Stomach smooth muscle (tissue), 2 donors: ENCODE data around the gene PCDHGA4.
"Not testable (repeated sequence)": the region's sequence is repeated elsewhere in the genome, so short reads cannot be mapped to it uniquely, and the experiment has no call there.

Experiments used
- H3K27ac ChIP-seq: one replicate; pipeline ENCODE4 v1.7.0; 2013; ENCODE audit warnings: mild to moderate bottlenecking, low read length, inconsistent platforms
- H3K27me3 ChIP-seq, 2 donors: one replicate each; pipeline ENCODE4 v1.7.0; 2013; ENCODE audit warnings: low read length in 2 of 2; ENCODE audit not compliant: insufficient read depth in 2 of 2, control insufficient read depth in 1 of 2
- H3K36me3 ChIP-seq, 2 donors: one replicate each; pipeline ENCODE4 v1.7.0; 2013; ENCODE audit warnings: low read length in 2 of 2; ENCODE audit not compliant: control insufficient read depth in 2 of 2, insufficient read depth in 2 of 2
- H3K4me1 ChIP-seq: one replicate; pipeline ENCODE4 v1.7.0; 2013; ENCODE audit warnings: low read length; ENCODE audit not compliant: control insufficient read depth, insufficient read depth
- H3K4me3 ChIP-seq, 2 donors: one replicate each; pipeline ENCODE4 v1.7.0; 2013; ENCODE audit warnings: low read length in 2 of 2
- H3K9ac ChIP-seq, 2 donors: one replicate each; pipeline ENCODE4 v1.7.0; 2013; ENCODE audit warnings: low read length in 2 of 2, mild to moderate bottlenecking in 1 of 2
- H3K9me3 ChIP-seq, 2 donors: one replicate each; pipeline ENCODE4 v1.7.0; 2013; ENCODE audit warnings: low read length in 2 of 2; ENCODE audit not compliant: control insufficient read depth in 2 of 2
- donor health status: healthy.
- donor health status: Pancreatic carcinoma.

PCDHGA4 gene

GRCh38 chr5:141384471-141385267 is 29.8 kb downstream of the PCDHGA4 start:
- peak overlapping the region in 1 of 2 donors; percentile 58 for H3K4me3 ChIP-seq
- peaks cover 44 to 73% of the 10 kb centered on the region in 2 donors for H3K9me3 ChIP-seq
- no peaks in the 10 kb centered on the region for H3K4me1 ChIP-seq
- peaks cover 0 to 3% of the 10 kb centered on the region in 2 donors for H3K36me3 ChIP-seq
- no peak overlapping the region for H3K27ac ChIP-seq
- H3K27me3 ChIP-seq: no peaks in the 10 kb centered on the region
- no peak overlapping the region for H3K9ac ChIP-seq

GRCh38 chr5:141387557-141388311 is 32.9 kb downstream of the PCDHGA4 start, which contains the start of gene PCDHGB4:
Gene PCDHGB4 (plus strand): TSS chr5:141387698. CDS start chr5:141387885, 187 bp downstream.
- H3K36me3 ChIP-seq, H3K27ac ChIP-seq, H3K27me3 ChIP-seq, H3K9ac ChIP-seq, H3K4me1 ChIP-seq: not testable (repeated sequence)
- Histone ChIP-seq H3K9me3 (peaks cover 52 to 77% of the 10 kb centered on the region in 2 donors), H3K4me3 (peak within 1 kb of the TSS; percentile 29 to 38)

GRCh38 chr5:141388661-141389060 is 33.8 kb downstream of the PCDHGA4 start:
- peaks cover 52 to 77% of the 10 kb centered on the region in 2 donors for H3K9me3 ChIP-seq
- no peaks in the 10 kb centered on the region for H3K4me1 ChIP-seq
- H3K9ac ChIP-seq: no peak overlapping the region
- peaks cover 0 to 3% of the 10 kb centered on the region in 2 donors for H3K36me3 ChIP-seq
- peaks cover 0 to 3% of the 10 kb centered on the region in 2 donors for H3K27me3 ChIP-seq
- peak overlapping the region in 1 of 2 donors; percentile 38 for H3K4me3 ChIP-seq
- no peak overlapping the region for H3K27ac ChIP-seq

GRCh38 chr5:141389153-141390042 is 34.6 kb downstream of the PCDHGA4 start:
- H3K27me3 ChIP-seq: peaks cover 0 to 3% of the 10 kb centered on the region in 2 donors
- peaks cover 49 to 75% of the 10 kb centered on the region in 2 donors for H3K9me3 ChIP-seq
- no peak overlapping the region for H3K27ac ChIP-seq
- H3K9ac ChIP-seq: no peak overlapping the region
- no peaks in the 10 kb centered on the region for H3K4me1 ChIP-seq
- peaks cover 0 to 3% of the 10 kb centered on the region in 2 donors for H3K36me3 ChIP-seq
- H3K4me3 ChIP-seq: peak overlapping the region; percentile 29 to 38

GRCh38 chr5:141392429-141393198 is 37.8 kb downstream of the PCDHGA4 start, which contains the start of gene PCDHGA8:
Gene PCDHGA8 (plus strand): TSS chr5:141392633. CDS start chr5:141392814, 181 bp downstream.
- peaks cover 37 to 75% of the 10 kb centered on the region in 2 donors for H3K9me3 ChIP-seq
- H3K36me3 ChIP-seq: peaks cover 2 to 3% of the 10 kb centered on the region in 2 donors
- H3K4me1 ChIP-seq: no peaks in the 10 kb centered on the region
- H3K27ac ChIP-seq: no peak within 1 kb of the TSS
- H3K9ac ChIP-seq: no peak within 1 kb of the TSS
- H3K27me3 ChIP-seq: peaks cover 0 to 3% of the 10 kb centered on the region in 2 donors
- peak within 1 kb of the TSS; percentile 15 to 37 for H3K4me3 ChIP-seq

- no peaks in the 10 kb centered on the region for H3K4me1 ChIP-seq
- H3K9me3 ChIP-seq: peaks cover 35 to 76% of the 10 kb centered on the region in 2 donors
- H3K27me3 ChIP-seq: peaks cover 0 to 3% of the 10 kb centered on the region in 2 donors
- no peak overlapping the region for H3K27ac ChIP-seq
- H3K36me3 ChIP-seq: peaks cover 2 to 3% of the 10 kb centered on the region in 2 donors
- H3K9ac ChIP-seq: no peak overlapping the region
- H3K4me3 ChIP-seq: peak overlapping the region in 1 of 2 donors; percentile 31
Measured at GRCh38 chr5:141393267-141393666, 38.4 kb downstream of the PCDHGA4 start.

GRCh38 chr5:141394401-141395187 is 39.8 kb downstream of the PCDHGA4 start:
- H3K36me3 ChIP-seq, H3K4me3 ChIP-seq, H3K27ac ChIP-seq, H3K27me3 ChIP-seq, H3K4me1 ChIP-seq, H3K9ac ChIP-seq: not testable (repeated sequence)
- peaks cover 32 to 76% of the 10 kb centered on the region in 2 donors for H3K9me3 ChIP-seq

- H3K27ac ChIP-seq, H3K27me3 ChIP-seq, H3K4me1 ChIP-seq, H3K9ac ChIP-seq, H3K36me3 ChIP-seq: not testable (repeated sequence)
- Histone ChIP-seq H3K4me3 (peak within 1 kb of the TSS; percentile 55 to 62), H3K9me3 (peaks cover 18 to 71% of the 10 kb centered on the region in 2 donors)
Measured at GRCh38 chr5:141397756-141398551, 43.1 kb downstream of the PCDHGA4 start, which contains the start of gene PCDHGB5. Gene PCDHGB5 (plus strand): TSS chr5:141397947. CDS start chr5:141398128, 181 bp downstream.
